ENCODE data around the gene IRF2BPL. TPM values are rescaled to one million over a fixed set of nuclear protein-coding genes. Genes with fewer than 3 reads are reported as not detected.
A peak's percentile ranks its signal among the peaks of the same experiment; 100 is the strongest.

IRF2BPL gene
- total and polyA plus RNA-seq, 4 donors: 3.8 to 15.8 (median 7.4) TPM

DNA sequence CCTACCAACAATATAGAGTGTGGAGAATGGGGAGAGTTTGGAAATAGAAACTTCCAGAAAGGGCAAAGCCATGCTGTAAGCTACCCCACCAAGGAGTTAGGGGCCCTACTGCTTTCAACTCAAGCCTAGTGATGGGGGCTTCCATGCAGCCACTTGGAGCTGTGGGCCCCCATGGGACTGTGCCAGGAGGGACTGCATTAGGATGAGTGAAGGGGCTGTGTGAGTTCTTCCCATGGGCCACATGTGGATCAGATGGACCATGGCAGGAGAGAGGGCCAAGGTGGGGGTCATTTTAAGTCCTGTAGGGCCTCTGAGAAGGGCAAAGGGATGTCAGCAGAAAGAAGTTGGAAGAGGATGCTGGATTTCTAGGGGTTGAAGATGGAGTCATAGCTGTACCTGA, 46.5 kb upstream of the IRF2BPL start:
- TF ChIP-seq RAD21 (IDR thresholded peaks at IDR 0.05) (no peak), JUND (IDR thresholded peaks at IDR 0.05) (no peak), FOXA1 (IDR thresholded peaks at IDR 0.05) (no peak), TAF1 (conservative IDR thresholded peaks at IDR 0.05) (no peak), EGR1 (IDR thresholded peaks at IDR 0.05; ENCODE audit: low read depth in 2 of 2) (no peak), SP1 (IDR thresholded peaks at IDR 0.05) (no peak), RXRA (IDR thresholded peaks at IDR 0.05) (no peak), HNF4G (IDR thresholded peaks at IDR 0.05) (no peak), NR2F2 (IDR thresholded peaks at IDR 0.05) (no peak), HNF4A (conservative IDR thresholded peaks at IDR 0.05) (no peak), FOXA2 (IDR thresholded peaks at IDR 0.05) (no peak)
- TF ChIP-seq, protein P1, sequence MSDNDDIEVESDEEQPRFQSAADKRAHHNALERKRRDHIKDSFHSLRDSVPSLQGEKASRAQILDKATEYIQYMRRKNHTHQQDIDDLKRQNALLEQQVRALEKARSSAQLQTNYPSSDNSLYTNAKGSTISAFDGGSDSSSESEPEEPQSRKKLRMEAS (IDR thresholded peaks at IDR 0.05): no peak
- TF ChIP-seq, protein P2, sequence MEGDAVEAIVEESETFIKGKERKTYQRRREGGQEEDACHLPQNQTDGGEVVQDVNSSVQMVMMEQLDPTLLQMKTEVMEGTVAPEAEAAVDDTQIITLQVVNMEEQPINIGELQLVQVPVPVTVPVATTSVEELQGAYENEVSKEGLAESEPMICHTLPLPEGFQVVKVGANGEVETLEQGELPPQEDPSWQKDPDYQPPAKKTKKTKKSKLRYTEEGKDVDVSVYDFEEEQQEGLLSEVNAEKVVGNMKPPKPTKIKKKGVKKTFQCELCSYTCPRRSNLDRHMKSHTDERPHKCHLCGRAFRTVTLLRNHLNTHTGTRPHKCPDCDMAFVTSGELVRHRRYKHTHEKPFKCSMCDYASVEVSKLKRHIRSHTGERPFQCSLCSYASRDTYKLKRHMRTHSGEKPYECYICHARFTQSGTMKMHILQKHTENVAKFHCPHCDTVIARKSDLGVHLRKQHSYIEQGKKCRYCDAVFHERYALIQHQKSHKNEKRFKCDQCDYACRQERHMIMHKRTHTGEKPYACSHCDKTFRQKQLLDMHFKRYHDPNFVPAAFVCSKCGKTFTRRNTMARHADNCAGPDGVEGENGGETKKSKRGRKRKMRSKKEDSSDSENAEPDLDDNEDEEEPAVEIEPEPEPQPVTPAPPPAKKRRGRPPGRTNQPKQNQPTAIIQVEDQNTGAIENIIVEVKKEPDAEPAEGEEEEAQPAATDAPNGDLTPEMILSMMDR (IDR thresholded peaks at IDR 0.05; ENCODE audit: low read depth, low read length, missing input control): no peak
- TF ChIP-seq, protein P3, sequence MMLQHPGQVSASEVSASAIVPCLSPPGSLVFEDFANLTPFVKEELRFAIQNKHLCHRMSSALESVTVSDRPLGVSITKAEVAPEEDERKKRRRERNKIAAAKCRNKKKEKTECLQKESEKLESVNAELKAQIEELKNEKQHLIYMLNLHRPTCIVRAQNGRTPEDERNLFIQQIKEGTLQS (IDR thresholded peaks at IDR 0.05): no peak
- TF ChIP-seq, protein P4, sequence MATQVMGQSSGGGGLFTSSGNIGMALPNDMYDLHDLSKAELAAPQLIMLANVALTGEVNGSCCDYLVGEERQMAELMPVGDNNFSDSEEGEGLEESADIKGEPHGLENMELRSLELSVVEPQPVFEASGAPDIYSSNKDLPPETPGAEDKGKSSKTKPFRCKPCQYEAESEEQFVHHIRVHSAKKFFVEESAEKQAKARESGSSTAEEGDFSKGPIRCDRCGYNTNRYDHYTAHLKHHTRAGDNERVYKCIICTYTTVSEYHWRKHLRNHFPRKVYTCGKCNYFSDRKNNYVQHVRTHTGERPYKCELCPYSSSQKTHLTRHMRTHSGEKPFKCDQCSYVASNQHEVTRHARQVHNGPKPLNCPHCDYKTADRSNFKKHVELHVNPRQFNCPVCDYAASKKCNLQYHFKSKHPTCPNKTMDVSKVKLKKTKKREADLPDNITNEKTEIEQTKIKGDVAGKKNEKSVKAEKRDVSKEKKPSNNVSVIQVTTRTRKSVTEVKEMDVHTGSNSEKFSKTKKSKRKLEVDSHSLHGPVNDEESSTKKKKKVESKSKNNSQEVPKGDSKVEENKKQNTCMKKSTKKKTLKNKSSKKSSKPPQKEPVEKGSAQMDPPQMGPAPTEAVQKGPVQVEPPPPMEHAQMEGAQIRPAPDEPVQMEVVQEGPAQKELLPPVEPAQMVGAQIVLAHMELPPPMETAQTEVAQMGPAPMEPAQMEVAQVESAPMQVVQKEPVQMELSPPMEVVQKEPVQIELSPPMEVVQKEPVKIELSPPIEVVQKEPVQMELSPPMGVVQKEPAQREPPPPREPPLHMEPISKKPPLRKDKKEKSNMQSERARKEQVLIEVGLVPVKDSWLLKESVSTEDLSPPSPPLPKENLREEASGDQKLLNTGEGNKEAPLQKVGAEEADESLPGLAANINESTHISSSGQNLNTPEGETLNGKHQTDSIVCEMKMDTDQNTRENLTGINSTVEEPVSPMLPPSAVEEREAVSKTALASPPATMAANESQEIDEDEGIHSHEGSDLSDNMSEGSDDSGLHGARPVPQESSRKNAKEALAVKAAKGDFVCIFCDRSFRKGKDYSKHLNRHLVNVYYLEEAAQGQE (IDR thresholded peaks at IDR 0.05): no peak
- TF ChIP-seq, protein P5, sequence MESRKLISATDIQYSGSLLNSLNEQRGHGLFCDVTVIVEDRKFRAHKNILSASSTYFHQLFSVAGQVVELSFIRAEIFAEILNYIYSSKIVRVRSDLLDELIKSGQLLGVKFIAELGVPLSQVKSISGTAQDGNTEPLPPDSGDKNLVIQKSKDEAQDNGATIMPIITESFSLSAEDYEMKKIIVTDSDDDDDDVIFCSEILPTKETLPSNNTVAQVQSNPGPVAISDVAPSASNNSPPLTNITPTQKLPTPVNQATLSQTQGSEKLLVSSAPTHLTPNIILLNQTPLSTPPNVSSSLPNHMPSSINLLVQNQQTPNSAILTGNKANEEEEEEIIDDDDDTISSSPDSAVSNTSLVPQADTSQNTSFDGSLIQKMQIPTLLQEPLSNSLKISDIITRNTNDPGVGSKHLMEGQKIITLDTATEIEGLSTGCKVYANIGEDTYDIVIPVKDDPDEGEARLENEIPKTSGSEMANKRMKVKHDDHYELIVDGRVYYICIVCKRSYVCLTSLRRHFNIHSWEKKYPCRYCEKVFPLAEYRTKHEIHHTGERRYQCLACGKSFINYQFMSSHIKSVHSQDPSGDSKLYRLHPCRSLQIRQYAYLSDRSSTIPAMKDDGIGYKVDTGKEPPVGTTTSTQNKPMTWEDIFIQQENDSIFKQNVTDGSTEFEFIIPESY (IDR thresholded peaks at IDR 0.05): no peak
- no peak for DNase-seq (ENCODE audit: low spot score)
- no peaks in the 10 kb centered on the region for H3K27me3 ChIP-seq (ENCODE audit: control insufficient read depth in 4 of 4, insufficient read depth in 4 of 4, low read length in 3 of 4)
- no peaks in the 10 kb centered on the region for H3K36me3 ChIP-seq (ENCODE audit: control insufficient read depth in 4 of 4, insufficient read depth in 3 of 4, low read depth in 1 of 4, low read length in 3 of 4)
- no peak overlapping the region for H3K9ac ChIP-seq (ENCODE audit: low read depth in 1 of 2, low read length in 2 of 2)
- no peaks in the 10 kb centered on the region for H3K9me3 ChIP-seq (ENCODE audit: control insufficient read depth in 4 of 4, low read length in 3 of 4)
- peaks cover 9 to 19% (median 12%) of the 10 kb centered on the region in 4 donors for H3K4me1 ChIP-seq (ENCODE audit: control insufficient read depth in 4 of 4, insufficient read depth in 4 of 4, low read length in 3 of 4)
- no peak overlapping the region for H3K27ac ChIP-seq (ENCODE audit: low read depth in 1 of 2, low read length in 2 of 2)
- no peak overlapping the region for H3K4me3 ChIP-seq (ENCODE audit: low read depth in 1 of 3, low read length in 3 of 3)

DNA sequence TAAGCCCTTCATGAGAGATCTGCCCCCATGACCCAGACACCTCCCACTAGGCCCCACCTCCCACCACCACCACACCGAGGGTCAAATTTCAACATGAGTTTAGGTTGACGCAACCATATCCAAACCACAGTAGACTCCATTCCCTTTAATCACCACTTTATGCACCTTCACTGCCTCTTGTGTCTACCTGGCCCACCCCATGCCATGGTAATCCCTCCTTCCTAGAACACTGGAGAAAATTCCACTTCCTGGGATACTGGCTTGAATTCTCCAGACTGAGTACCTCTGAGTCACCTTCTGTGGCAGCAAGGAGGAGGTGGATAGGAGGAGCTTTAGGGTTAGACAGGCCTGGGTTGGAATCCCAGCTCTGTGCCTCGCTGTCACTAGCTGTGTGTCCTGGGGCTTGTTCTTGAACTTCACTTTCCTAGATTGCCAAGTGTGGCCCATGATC, 43.5 kb upstream of the IRF2BPL start:
- H3K9me3 ChIP-seq (ENCODE audit: control insufficient read depth in 4 of 4, low read length in 3 of 4): no peaks in the 10 kb centered on the region
- WGBS: 52% methylated on average over 3 of the region's 3 CpGs
- H3K27ac ChIP-seq (ENCODE audit: low read depth in 1 of 2, low read length in 2 of 2): peak overlapping the region; percentile 32 to 62
- H3K4me1 ChIP-seq (ENCODE audit: control insufficient read depth in 4 of 4, insufficient read depth in 4 of 4, low read length in 3 of 4): peaks cover 6 to 19% (median 11%) of the 10 kb centered on the region in 4 donors
- H3K4me3 ChIP-seq (ENCODE audit: low read depth in 1 of 3, low read length in 3 of 3): no peak overlapping the region
- no peak overlapping the region for H3K9ac ChIP-seq (ENCODE audit: low read depth in 1 of 2, low read length in 2 of 2)
- no peaks in the 10 kb centered on the region for H3K27me3 ChIP-seq (ENCODE audit: control insufficient read depth in 4 of 4, insufficient read depth in 4 of 4, low read length in 3 of 4)
- no peak for DNase-seq (ENCODE audit: low spot score)
- H3K36me3 ChIP-seq (ENCODE audit: control insufficient read depth in 4 of 4, insufficient read depth in 3 of 4, low read depth in 1 of 4, low read length in 3 of 4): no peaks in the 10 kb centered on the region
- TF ChIP-seq SP1 (IDR thresholded peaks at IDR 0.05) (peak; percentile 60), FOXA2 (IDR thresholded peaks at IDR 0.05) (no peak), GABPA (IDR thresholded peaks at IDR 0.05 in 1 of 2, conservative IDR thresholded peaks at IDR 0.05 in 1 of 2) (no peak), TAF1 (conservative IDR thresholded peaks at IDR 0.05) (no peak), HNF4A (conservative IDR thresholded peaks at IDR 0.05) (peak; percentile 75 to 82), JUND (IDR thresholded peaks at IDR 0.05) (peak; percentile 30 to 43)
- TF ChIP-seq, protein P3 (IDR thresholded peaks at IDR 0.05): no peak
- TF ChIP-seq, protein P5 (IDR thresholded peaks at IDR 0.05): no peak
- TF ChIP-seq, protein P4 (IDR thresholded peaks at IDR 0.05): no peak
